H9 (cell line): ENCODE results near the gene CLMN. TPM values are rescaled to one million over a fixed set of nuclear protein-coding genes. Genes with fewer than 3 reads are reported as not detected.
A peak's percentile ranks its signal among the peaks of the same experiment; 100 is the strongest.
"Not testable (repeated sequence)": the region's sequence is repeated elsewhere in the genome, so short reads cannot be mapped to it uniquely, and the experiment has no call there.

Experiments used
- DNase-seq: peaks from one replicate; pipeline ENCODE4 v3.0.0-alpha.2; 2017
- H2AFZ ChIP-seq: one replicate; pipeline ENCODE4 v1.6.1; 2013; ENCODE audit warnings: mild to moderate bottlenecking, low read length, control low read depth, moderate library complexity
- H2AK5ac ChIP-seq: 2 replicates; pipeline ENCODE4 v1.6.1; 2013; ENCODE audit warnings: low read length, control low read depth, mixed read lengths; ENCODE audit not compliant: insufficient read length
- H2BK120ac ChIP-seq: one replicate; pipeline ENCODE4 v1.6.1; 2013; ENCODE audit warnings: low read depth, mild to moderate bottlenecking, low read length, control low read depth, inconsistent platforms; ENCODE audit not compliant: poor library complexity, severe bottlenecking
- H2BK12ac ChIP-seq: 2 replicates; pipeline ENCODE4 v1.6.1; 2013; ENCODE audit warnings: low read length, control low read depth, mixed read lengths, low read depth; ENCODE audit not compliant: insufficient read length
- H2BK15ac ChIP-seq: 2 replicates; pipeline ENCODE4 v1.6.1; 2013; ENCODE audit warnings: low read depth, low read length, control low read depth
- H2BK20ac ChIP-seq: one replicate; pipeline ENCODE4 v1.6.1; 2013; ENCODE audit warnings: low read depth, mild to moderate bottlenecking, low read length, control low read depth, inconsistent platforms; ENCODE audit not compliant: poor library complexity, severe bottlenecking
- H2BK5ac ChIP-seq: 2 replicates; pipeline ENCODE4 v1.6.1; 2013; ENCODE audit warnings: low read length, control low read depth, mixed read lengths; ENCODE audit not compliant: insufficient read length
- H3K14ac ChIP-seq: 2 replicates; pipeline ENCODE4 v1.6.1; 2013; ENCODE audit warnings: low read length, control low read depth; ENCODE audit not compliant: insufficient read depth
- H3K18ac ChIP-seq: 2 replicates; pipeline ENCODE4 v1.6.1; 2013; ENCODE audit warnings: low read depth, mild to moderate bottlenecking, mixed read lengths, low read length, control low read depth; ENCODE audit not compliant: insufficient read length
- H3K23ac ChIP-seq: 2 replicates; pipeline ENCODE4 v1.6.1; 2013; ENCODE audit warnings: low read length, control low read depth, mixed read lengths, low read depth; ENCODE audit not compliant: insufficient read length
- H3K23me2 ChIP-seq: 2 replicates; pipeline ENCODE4 v1.6.1; 2013; ENCODE audit warnings: low read depth, mild to moderate bottlenecking, mixed read lengths, low read length, control low read depth; ENCODE audit not compliant: insufficient read length, poor library complexity, severe bottlenecking
- H3K27ac ChIP-seq: 2 replicates; pipeline ENCODE4 v1.5.1; 2013; ENCODE audit warnings: low read length, control low read depth, mixed read lengths, low read depth; ENCODE audit not compliant: insufficient read length
- H3K27me3 ChIP-seq: 2 replicates; pipeline ENCODE4 v1.6.1; 2013; ENCODE audit warnings: low read length, control low read depth, inconsistent platforms; ENCODE audit not compliant: insufficient read depth
- H3K4ac ChIP-seq: 2 replicates; pipeline ENCODE4 v1.6.1; 2013; ENCODE audit warnings: low read depth, mild to moderate bottlenecking, control low read depth, inconsistent platforms, low read length, moderate library complexity
- H3K4me1 ChIP-seq: 2 replicates; pipeline ENCODE4 v1.6.1; 2013; ENCODE audit warnings: low read length, control low read depth, inconsistent platforms; ENCODE audit not compliant: insufficient read depth
- H3K4me2 ChIP-seq: 2 replicates; pipeline ENCODE4 v1.6.1; 2013; ENCODE audit warnings: low read length, control low read depth, mixed read lengths; ENCODE audit not compliant: insufficient read length, insufficient read depth
- H3K56ac ChIP-seq: 2 replicates; pipeline ENCODE4 v1.6.1; 2013; ENCODE audit warnings: low read depth, mild to moderate bottlenecking, mixed read lengths, low read length, control low read depth; ENCODE audit not compliant: insufficient read length
- H3K79me1 ChIP-seq: 2 replicates; pipeline ENCODE4 v1.6.1; 2013; ENCODE audit warnings: low read depth, mild to moderate bottlenecking, moderate library complexity, low read length, control low read depth, inconsistent platforms; ENCODE audit not compliant: insufficient read depth, poor library complexity, severe bottlenecking
- H3K79me2 ChIP-seq: 2 replicates; pipeline ENCODE4 v1.6.1; 2013; ENCODE audit warnings: low read length, control low read depth, inconsistent platforms; ENCODE audit not compliant: insufficient read depth
- H3K9ac ChIP-seq: 2 replicates; pipeline ENCODE4 v1.6.1; 2013; ENCODE audit warnings: low read length, control low read depth, mixed read lengths; ENCODE audit not compliant: insufficient read length; ENCODE audit errors: extremely low read depth
- H3K9me3 ChIP-seq: one replicate; pipeline ENCODE4 v1.6.1; 2013; ENCODE audit warnings: low read depth, low read length, inconsistent platforms; ENCODE audit not compliant: control insufficient read depth
- H3T11ph ChIP-seq: one replicate; pipeline ENCODE4 v1.6.1; 2013; ENCODE audit warnings: mild to moderate bottlenecking, low read length, control low read depth, inconsistent platforms
- H4K20me1 ChIP-seq: one replicate; pipeline ENCODE4 v1.6.1; 2013; ENCODE audit not compliant: control insufficient read depth, insufficient read length, insufficient read depth
- H4K5ac ChIP-seq: 2 replicates; pipeline ENCODE4 v1.6.1; 2013; ENCODE audit warnings: low read depth, mild to moderate bottlenecking, mixed read lengths, low read length, control low read depth; ENCODE audit not compliant: insufficient read length
- H4K8ac ChIP-seq: replicated peaks from 2 replicates; pipeline ENCODE4 v1.6.1; 2013; ENCODE audit warnings: low read length, control low read depth, mixed read lengths, low read depth; ENCODE audit not compliant: insufficient read length
- H4K91ac ChIP-seq: 2 replicates; pipeline ENCODE4 v1.6.1; 2013; ENCODE audit warnings: low read depth, mild to moderate bottlenecking, moderate library complexity, mixed read lengths, low read length, control low read depth; ENCODE audit not compliant: insufficient read length
- H3K27ac Mint-ChIP-seq, 3 experiments: 2 replicates in 2 of 3; 3 replicates in 1 of 3; pipeline ENCODE4 v1.8.0; 2020 to 2021; ENCODE audit warnings: mixed read lengths in 3 of 3, mild to moderate bottlenecking in 1 of 3, moderate library complexity in 1 of 3
- H3K27me3 Mint-ChIP-seq: 2 replicates; pipeline ENCODE4 v1.8.0; 2021; ENCODE audit warnings: low read depth, mild to moderate bottlenecking, moderate library complexity, mixed read lengths
- H3K36me3 Mint-ChIP-seq, 3 experiments: 2 replicates in 2 of 3; 3 replicates in 1 of 3; pipeline ENCODE4 v1.8.0; 2020 to 2021; ENCODE audit warnings: low read depth in 3 of 3, mixed read lengths in 3 of 3; ENCODE audit not compliant: insufficient read depth in 1 of 3
- H3K4me1 Mint-ChIP-seq, 2 experiments: 2 replicates each; pipeline ENCODE4 v1.8.0; 2020; ENCODE audit warnings: mixed read lengths in 2 of 2
- H3K4me3 Mint-ChIP-seq, 2 experiments: 2 replicates in 1 of 2; 3 replicates in 1 of 2; pipeline ENCODE4 v1.8.0; 2020 to 2021; ENCODE audit warnings: mild to moderate bottlenecking in 2 of 2, mixed read lengths in 2 of 2, moderate library complexity in 1 of 2
- H3K9me3 Mint-ChIP-seq, 2 experiments: 2 replicates in 1 of 2; 3 replicates in 1 of 2; pipeline ENCODE4 v1.8.0; 2020; ENCODE audit warnings: mild to moderate bottlenecking in 2 of 2, mixed read lengths in 2 of 2, moderate library complexity in 1 of 2
- WGBS: extraction: QIAGEN DNeasy Blood & Tissue Kit; methylation state at CpG from one replicate; pipeline ENCODE4 v1.1.7; 2013; ENCODE audit warnings: missing lambda C conversion rate, low lambda C conversion rate, mixed read lengths; ENCODE audit not compliant: insufficient read length; ENCODE audit errors: extremely low coverage; 5-methylcytosine and 5-hydroxymethylcytosine counted together
- total RNA-seq: library from RNA; stranded (reverse); gene quantifications from 2 replicates; pipeline ENCODE4 v1.2.1, GENCODE V29; 2021

Gene CLMN
- total RNA-seq, 1 experiment from 2014 or later, result 7.6 TPM

DNA sequence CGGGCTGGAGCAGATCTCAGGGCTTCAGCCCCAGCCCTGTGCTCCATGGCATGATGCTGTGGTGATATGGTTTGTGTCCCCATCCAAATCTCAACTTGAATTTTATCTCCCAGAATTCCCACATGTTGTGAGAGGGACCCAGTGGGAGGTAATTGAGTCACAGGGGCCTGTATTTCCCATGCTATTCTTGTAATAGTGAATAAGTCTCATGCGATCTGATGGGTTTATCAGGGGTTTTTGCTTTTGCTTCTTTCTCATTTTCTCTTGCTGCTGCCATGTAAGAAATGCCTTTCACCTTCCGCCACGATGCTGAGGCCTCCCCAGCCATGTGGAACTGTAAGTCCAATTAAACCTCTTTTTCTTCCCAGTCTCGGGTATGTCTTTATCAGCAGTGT is 36.7 kb downstream of the CLMN start:
- H4K5ac ChIP-seq, H3K79me2 ChIP-seq, H3K27me3 Mint-ChIP-seq, H3K56ac ChIP-seq, H3K4me2 ChIP-seq, H2BK5ac ChIP-seq, H2AFZ ChIP-seq, H3K9ac ChIP-seq, H3K14ac ChIP-seq, H3K9me3 ChIP-seq, H3T11ph ChIP-seq, H3K79me1 ChIP-seq, H3K4me1 ChIP-seq, H4K8ac ChIP-seq, H3K4me3 Mint-ChIP-seq, H2BK20ac ChIP-seq, H2BK15ac ChIP-seq, H3K18ac ChIP-seq, H2BK12ac ChIP-seq, H3K4ac ChIP-seq, H3K27ac ChIP-seq, H2AK5ac ChIP-seq, H3K23me2 ChIP-seq, H3K27me3 ChIP-seq, H4K20me1 ChIP-seq, H4K91ac ChIP-seq, H3K23ac ChIP-seq, H2BK120ac ChIP-seq: not testable (repeated sequence)
- H3K27ac Mint-ChIP-seq, result 0 out of 7 replicates have a peak overlapping the region, but pooled peaks of 1 of the 3 experiments have one; percentile 15
- DNase-seq, result peak; percentile 5
- H3K9me3 Mint-ChIP-seq, result peaks cover 7 to 11% of the 10 kb centered on the region in 2 experiments; a peak in 4 of 5 replicates
- peaks cover 4 to 21% (median 6%) of the 10 kb centered on the region in 3 experiments; a peak in 5 of 7 replicates for H3K36me3 Mint-ChIP-seq
- WGBS, result no CpG with 5 or more reads among the region's 5 CpGs
- H3K4me1 Mint-ChIP-seq, result peaks cover 6 to 21% of the 10 kb centered on the region in 2 experiments
